Ramos (cell line): ENCODE results near the gene LENG9.
"Not testable (repeated sequence)": the region's sequence is repeated elsewhere in the genome, so short reads cannot be mapped to it uniquely, and the experiment has no call there.

ENCODE experiments used
- in situ Hi-C: fragments of 300-500 bp; cut with MboI; formaldehyde crosslinking; loops from one replicate; pipeline ENCODE4 v1.14.3; 2022; ENCODE audit warnings: low sequenced_read_pairs; ENCODE audit not compliant: unreplicated experiment

Gene LENG9

DNA sequence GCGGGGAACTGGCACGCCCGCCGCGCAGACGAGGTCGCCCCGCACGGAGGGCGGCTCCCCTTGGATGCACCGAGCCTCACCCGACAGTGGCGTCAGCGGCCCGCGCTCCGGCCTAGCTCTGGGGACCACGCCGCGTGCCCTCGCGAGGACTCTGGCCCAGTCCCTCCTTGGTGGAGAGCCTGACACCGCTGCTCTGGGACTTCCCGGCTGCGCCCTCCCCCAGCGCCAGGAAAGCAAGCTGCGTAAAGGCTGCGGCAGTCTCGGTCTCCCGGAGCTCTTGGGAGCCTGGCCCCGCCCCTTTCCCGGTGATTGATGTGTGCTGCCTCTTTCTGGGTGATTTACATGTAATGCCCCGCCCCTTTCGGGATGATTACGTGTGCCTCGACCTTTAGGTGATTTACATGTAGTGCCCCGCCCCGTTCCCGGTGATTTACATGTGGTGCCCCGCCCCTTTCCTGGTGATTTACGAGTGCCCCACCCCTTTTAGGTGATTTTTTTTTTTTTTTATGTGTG lies at the start of gene LENG9:
Gene LENG9, minus strand, starts transcription at position 248 of the 513 bp plus-strand sequence. CDS start 252 bp downstream, outside the sequence.
- in situ Hi-C loops: no loop called here

DNA sequence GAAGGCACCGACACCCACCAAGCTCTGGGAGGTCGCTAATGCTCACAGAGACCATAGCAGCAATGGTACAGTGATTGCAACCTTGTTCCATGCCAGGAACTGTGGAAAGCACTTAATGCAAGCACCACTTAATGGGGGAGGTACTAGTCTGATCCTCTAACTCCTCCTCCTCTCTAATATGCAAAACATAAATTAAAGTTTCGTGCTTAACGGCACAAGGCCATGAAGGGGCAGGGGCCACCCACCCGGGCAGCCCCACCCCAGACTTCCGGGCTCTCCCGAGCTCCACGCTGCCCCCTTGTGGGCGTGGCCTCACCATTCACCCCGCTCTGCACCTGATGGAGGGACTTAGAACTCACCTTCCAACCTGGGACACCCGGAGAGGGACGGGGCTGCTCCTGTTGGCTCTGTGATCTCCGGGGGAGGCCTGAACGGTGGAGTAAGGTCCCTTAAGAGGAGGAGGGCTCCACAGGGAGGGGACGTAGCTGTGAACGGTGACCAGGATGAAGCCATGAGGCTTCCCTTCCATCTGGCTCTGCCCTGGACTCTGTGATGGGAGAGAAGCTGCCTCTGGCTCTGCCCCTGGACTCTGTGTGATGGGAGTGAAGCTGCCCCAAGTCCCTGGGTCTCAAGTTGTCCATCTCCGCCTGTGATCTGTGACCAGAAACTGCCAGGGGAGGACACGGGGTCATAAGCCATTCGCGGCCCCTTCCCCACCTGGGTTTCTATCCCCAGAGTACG lies 45.8 kb upstream of the LENG9 start:
- in situ Hi-C loops: not testable (repeated sequence)

DNA sequence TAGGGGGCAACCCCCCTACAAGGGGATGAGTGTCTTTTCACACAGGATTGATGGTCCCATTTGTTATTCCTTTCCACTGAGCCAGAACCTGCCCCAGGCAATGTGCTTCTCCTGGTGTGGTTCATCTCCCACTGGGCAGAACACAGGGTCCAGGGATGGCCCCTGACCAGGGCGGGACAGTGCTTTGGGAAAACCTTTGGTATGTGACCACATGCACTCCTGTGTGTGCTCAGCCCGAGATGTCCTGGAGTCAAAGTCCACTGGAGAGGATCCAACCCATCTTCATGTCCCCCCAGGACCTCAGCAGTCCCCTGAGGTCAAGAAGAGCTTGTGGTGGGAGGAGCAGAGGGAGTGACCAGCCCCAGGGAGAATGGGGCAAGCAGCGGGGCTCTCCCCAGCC lies 44.9 kb upstream of the LENG9 start:
- in situ Hi-C loops: not testable (repeated sequence)

DNA sequence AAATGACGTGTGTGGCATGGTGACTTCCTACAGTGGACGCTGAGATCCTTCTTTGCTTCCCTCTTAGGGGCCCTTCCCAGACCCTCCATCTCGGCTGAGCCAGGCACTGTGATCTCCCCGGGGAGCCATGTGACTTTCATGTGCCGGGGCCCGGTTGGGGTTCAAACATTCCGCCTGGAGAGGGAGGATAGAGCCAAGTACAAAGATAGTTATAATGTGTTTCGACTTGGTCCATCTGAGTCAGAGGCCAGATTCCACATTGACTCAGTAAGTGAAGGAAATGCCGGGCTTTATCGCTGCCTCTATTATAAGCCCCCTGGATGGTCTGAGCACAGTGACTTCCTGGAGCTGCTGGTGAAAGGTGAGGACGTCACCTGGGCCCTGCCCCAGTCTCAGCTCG lies 44.2 kb upstream of the LENG9 start:
- in situ Hi-C loops: no loop called here

DNA sequence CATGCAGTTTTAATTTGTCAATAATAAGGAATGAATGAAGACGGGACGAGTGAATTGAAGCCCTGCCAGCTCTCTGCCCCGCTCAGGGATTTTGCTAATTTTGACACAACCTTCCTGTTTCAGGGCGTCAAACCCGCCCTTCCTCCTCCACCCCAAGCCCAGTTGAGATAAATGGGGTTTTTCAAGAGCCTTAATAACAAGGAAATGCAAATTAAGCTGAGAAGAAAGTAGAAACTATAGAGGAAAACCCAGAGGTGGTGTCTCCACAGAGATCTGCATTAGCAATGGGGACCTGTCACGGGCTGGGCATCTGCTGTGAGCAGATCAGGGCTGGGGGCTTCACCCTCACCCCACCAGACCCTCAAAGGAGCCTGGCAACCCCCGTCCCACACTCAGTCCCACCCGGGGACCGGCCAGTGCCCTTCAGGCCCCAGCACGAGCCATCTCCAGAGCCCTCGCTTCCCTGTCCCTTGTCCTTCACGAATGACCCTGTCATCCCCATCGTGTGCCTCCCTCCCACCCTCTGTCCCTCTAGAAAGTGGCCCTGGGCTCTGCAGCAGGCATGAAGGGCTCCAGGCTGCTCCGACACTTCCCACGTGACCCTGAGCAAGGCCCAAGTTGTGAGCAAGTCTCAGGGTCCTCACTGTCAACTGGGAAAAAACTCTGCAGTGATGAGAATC lies 43.6 kb upstream of the LENG9 start:
- in situ Hi-C loops: not testable (repeated sequence)

DNA sequence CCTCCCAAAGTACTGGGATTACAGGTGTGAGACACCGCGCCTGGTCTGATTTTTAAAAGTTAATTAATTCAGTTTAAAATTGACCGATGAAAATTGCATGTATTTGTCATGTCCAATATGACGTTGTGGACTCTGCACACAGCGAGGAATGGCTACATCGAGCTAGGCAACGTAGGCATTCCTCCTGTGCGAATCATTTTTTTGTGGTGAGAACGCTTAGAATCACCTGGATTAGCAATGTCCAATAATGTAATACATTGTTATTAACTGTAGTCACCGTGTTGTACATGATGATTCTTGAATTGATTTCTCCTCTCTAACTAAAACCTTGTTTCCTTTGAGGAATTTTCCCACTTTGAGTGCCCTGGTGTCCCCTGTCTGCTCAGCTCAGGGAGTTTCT lies 42.5 kb upstream of the LENG9 start:
- in situ Hi-C loops: no loop called here

DNA sequence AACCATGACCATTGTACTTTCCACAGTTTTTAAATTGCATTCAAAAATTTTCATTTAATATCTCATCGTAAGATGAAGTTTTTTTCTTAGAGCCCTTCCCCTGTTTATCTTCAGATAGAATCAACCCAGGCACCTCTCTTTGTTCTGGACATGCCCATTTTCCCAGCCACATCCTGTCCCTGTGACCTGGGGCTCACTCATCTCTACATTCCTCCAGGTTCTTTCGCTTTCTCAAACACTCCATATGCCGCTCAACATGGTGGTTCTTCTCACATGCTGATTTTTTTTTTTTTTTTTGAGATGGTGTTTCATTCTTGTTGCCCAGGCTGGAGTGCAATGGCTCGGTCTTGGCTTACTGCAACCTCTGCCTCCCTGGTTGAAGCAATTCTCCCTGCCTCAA lies 42.0 kb upstream of the LENG9 start:
- in situ Hi-C loops: not testable (repeated sequence)

DNA sequence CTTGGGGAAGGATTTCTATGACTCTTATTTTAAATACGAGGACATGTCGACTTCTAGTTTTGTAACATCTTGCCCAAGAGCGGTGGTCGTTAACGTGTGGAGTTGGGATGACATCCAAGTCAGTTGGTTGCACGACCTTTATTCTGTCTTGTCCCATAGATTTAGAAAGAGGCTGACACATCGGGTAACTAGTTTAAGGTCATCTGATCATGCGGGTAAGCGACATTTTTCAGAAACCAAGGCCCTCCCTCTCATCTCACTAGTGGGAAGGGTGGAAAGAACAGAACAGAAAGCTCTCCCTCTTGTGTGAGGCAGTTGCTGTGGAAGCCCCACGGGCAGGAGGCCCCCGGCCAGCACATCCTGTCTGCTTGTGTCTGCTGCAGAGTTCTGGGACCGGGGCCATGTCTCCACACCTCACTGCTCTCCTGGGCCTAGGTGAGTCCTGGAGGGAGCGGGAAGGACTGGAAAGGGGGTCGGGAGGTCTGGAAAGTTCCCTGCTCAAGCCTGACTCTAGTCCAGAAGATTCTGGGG lies 39.0 kb upstream of the LENG9 start, which contains the start of gene LAIR2:
Gene LAIR2, plus strand, starts transcription at position 314 of the 531 bp plus-strand sequence. Its CDS starts 88 bp downstream, at position 402.
- in situ Hi-C loops: no loop called here

DNA sequence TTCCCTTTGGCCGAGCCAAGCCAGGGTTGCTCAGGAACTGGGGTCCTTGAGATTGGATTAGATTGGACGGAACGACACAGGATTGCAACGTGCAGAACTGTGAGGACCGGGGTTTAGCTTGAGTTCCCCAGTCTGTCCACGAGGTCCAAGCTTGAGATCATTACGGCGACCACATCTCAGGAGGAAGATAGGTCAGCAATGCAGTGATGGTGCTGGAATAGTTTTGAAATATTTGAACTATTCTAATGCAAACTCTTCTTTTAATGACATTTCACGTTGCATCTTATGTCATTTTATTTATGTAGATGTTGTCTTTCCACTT lies 34.8 kb upstream of the LENG9 start:
- in situ Hi-C loops: not testable (repeated sequence)

DNA sequence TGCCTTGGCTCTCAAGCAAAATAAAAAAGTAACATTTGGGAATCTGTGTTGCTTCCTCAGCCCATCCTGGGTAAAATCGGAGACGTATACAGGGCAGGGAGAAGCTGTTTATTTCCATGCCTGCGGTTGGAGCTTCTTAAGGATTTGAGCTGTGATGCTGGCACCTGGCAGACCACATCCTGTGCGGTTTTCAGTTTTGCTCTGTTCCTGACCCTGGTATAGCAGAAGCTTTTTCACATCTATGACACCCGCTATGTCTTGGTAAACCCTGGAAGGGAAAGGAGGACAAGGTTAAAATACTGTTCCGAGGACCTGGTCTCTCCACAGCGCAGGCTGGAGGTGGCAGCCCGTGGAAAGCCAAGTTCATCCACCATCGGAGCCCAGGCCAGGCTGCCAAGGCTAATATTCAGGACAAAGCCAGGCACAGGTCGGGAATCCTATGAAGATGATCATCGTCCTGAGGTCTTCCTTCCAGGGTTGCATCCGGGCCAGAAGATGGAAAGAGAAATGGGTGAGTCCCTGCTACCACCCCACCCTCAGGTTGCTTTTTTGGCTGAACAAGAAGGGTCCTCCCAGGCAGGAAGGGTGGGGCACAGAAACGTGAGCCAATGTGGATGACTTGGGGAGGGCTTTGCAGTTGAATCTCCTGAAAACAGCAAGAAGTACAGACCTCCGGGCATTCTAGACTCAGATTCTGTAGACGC lies 34.3 kb upstream of the LENG9 start:
- in situ Hi-C loops: not testable (repeated sequence)

DNA sequence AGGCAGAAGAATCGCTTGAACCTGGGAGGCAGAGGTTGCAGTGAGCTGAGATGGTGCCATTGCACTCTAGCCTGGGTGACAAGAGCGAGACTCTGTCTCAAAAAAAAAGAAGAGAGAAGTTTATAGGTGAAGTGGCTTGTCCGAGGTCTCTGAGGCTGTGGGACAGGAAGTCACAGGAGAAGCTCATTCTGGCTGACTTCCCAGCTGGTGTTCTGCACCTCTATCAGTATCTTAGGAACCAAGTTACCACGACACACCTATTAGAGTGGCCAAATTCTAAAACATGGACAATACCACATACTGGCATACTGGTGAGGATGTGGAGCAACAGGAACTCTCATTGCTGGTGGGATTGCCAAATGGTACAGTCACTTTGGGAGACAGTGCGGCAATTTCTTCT lies 31.7 kb upstream of the LENG9 start:
- in situ Hi-C loops: not testable (repeated sequence)

DNA sequence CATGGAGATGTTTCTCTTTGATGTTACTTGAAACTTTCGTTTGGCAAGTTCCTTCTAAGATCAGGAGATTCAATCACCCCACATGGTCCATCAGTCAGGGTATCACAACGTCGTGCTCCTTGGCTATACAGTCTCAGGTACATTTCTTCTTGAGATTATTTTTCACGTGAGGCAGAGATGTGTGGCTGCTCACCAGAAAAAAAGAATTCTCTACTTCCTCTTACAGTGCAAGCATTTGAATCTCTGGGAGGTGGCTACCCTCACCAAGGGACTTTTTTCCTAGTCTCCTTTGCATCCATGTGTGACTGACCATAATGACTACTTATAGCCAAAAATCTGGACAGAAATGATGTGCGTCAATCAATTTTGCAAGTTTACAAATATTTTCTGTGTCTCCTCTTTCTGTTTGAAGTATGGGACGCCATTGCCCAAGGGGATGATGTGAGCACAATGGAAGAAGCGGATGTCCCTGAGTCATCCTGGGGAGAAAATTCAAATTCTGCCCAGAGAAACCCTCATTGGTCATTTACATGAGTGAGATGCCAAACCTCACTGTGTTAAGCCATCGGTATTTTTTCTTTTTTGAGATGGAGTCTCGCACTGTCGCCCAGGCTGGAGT lies 30.5 kb upstream of the LENG9 start:
- in situ Hi-C loops: no loop called here

DNA sequence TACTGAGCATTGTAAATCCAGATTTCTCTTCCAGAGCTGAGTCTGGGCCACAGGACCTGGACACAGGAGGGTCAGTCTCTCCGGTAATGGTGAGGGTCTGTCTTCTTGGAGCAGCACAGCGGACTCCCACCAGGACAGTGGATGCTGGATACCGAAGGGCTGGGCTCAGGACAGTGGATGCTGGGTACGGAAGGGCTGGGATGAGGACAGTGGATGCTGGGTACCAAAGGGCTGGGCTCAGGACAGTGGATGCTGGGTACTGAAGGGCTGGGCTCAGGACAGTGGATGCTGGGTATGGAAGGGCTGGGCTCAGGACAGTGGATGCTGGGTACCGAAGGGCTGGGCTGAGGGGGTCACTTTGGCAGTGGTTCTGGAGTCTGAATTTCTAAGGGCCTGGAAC lies 29.5 kb upstream of the LENG9 start:
- in situ Hi-C loops: not testable (repeated sequence)

DNA sequence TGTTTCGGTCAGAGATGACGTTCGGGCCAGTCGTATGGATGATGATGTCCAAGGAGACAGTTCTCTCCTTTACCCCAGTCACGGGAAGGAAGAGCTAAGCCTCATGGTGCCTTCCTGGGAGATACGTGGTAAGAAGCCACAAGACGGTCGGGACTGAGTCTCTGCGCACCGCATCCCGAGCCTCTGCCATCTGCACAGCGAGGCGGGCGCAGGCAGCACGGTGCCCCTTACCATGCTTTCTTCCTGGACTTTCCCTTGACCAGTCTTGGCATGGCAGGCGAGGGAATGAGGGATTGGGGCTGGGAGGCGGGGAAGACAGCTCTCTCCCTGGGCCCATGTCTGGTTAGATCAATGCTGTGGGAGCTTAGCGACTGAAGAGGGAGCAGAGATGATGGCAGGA lies 29.0 kb upstream of the LENG9 start:
- in situ Hi-C loops: no loop called here

DNA sequence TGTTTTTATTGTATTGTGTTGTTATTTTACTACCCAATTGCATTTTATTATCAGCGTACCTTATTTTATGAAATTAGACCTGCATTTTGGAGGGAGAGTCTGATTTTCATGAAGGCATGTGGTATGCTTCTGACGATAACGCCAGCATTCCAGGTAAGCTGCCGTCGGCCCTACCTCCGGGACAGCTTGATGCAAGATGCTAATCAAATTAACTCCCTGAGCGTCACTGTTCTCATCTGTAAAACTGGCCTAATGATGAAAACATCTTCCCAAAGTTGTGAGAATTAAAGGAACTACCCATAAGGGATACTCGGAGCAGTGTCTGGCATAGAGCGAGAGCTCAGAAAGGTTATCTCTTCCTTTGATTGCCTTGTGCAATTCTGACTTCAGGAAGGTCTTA lies 26.2 kb upstream of the LENG9 start:
- in situ Hi-C loops: no loop called here

DNA sequence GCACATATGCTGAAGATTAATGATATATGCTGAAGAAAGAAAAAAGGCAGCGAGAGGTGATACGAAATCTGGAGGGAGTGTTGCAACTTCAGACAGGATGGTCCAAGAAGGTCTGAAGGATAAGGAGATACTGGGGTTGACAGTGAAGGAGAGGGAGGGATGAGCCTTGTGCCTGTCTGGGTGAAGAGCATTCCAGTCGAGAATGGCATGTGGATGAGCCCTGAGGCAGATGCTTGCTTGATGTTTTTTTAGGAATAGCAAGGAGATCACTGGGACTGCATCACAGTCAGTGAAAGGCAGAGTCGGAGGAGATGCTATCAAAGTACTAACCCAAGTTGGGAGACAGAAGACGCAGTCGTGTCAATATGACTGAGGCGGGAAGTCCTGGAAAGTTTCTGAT lies 25.8 kb upstream of the LENG9 start:
- in situ Hi-C loops: no loop called here

DNA sequence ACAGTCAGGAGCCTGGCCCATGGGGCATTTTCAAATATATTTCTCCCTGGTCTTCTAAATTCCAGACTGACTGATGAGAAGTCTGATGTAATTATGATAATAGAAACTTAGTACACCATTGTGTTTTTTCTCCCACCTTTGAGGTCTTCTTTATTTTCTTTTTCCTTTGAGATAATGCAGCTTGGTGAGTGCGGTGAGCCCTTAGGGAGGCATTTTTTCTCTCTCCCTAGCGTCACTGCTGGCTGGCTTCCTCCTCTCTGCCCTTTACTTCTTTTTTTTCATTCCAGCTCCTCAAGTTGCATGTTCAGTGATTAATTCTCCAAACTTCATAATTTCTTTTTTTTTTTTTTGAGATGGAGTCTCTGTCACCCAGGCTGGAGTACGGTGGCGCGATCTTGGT lies 22.3 kb upstream of the LENG9 start:
- in situ Hi-C loops: no loop called here

DNA sequence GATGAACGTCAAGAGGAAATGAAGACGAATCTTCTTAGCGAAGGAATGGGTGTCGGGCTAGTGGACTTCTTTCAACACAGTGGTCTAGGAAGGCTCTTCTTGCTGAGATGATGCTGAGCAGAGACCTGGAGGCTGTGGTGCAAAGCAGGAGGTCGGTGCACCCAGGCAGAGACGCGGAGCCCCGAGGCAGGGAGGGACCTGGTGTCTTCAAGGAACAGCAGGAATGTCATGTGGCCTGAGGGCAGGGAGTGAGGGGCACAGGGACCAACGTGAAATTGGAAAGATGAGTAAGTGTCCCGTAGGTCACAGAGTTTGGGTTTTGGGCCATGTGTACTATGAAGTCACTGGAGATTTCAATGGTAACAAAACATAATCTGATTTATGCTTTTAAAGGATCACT lies 20.9 kb upstream of the LENG9 start:
- in situ Hi-C loops: no loop called here

DNA sequence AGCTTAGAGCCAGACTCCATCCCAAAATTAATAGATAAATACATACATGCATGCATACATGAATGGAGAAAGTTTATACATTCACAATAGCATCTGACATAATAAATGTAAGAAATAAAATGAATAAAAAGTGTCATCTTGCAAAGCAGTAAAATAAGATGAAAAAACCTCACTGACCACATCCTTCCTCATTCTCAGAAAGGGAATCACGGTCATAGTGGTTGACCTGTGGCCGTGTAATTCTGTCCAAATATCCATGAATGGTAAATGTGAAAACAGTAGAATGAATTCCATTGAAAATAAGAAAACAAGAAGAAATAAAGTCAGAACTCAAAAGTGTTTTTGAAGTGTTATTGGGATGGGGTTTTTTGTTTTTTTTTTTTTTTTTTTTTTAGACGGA lies 19.3 kb upstream of the LENG9 start:
- in situ Hi-C loops: no loop called here

DNA sequence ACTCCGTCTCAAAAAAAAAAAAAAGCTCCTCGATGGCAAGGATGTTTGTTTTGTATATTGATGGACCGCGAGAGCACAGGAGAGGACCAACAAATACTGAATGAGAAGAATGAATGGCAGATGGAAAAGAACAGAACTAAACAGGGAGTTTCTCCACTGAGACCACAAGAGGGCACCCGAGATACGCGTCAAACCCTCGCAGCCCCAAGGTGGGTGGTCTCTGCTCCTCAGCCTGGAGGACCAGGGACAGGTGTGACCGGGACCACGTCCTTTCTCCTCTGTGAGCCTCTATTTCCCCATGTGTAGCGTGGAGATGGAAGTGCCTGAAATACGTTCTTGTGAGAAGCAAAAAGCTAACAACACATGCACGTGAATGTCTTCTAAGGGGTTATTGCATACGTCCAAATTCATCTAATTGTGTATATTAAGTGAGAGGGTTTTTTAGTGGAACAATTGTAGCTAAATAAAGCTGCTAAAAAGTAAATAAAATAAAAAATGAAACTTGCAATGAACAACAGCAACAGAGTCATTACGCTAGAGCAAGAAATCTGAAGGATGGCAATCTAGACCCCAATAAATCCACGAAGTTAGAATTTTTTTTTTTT lies 17.9 kb upstream of the LENG9 start:
- in situ Hi-C loops: no loop called here
